NCI-H1092 treated with DMSO at 0.1 percent for 48 hours (cell line): Measurements from ENCODE around the gene MTMR3.

Source experiments
- DNase-seq: peaks from one replicate; lab custom pipeline; 2025; lab: John Stamatoyannopoulos, UW

Gene MTMR3

DNA sequence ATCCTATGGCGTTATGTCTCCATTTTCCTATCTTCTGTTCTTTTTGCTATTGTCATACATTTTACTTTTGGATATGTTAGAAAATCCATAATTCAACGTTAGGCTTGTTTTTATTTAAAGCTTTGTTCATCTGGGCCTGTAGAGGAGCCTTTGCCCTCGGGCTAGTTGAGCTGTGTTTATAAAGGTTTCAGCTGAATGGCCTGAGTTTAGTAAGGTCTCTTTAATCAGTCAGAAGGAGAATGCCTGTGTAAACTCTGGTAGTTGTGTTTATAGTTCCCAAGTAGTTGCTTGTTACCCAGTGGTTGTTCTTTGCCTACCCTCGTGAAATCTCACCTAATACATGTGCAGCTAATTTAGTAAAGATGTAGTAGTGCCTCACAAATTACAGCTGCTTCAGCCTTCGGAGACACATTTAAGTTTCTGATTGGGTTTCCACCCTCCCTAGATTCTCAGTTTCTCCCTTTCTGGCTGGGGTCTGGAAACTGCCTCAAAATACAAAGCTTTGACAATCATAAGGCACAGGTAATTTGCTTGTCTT is 33.1 kb downstream of the MTMR3 start:
- DNase-seq, result no peak

DNA sequence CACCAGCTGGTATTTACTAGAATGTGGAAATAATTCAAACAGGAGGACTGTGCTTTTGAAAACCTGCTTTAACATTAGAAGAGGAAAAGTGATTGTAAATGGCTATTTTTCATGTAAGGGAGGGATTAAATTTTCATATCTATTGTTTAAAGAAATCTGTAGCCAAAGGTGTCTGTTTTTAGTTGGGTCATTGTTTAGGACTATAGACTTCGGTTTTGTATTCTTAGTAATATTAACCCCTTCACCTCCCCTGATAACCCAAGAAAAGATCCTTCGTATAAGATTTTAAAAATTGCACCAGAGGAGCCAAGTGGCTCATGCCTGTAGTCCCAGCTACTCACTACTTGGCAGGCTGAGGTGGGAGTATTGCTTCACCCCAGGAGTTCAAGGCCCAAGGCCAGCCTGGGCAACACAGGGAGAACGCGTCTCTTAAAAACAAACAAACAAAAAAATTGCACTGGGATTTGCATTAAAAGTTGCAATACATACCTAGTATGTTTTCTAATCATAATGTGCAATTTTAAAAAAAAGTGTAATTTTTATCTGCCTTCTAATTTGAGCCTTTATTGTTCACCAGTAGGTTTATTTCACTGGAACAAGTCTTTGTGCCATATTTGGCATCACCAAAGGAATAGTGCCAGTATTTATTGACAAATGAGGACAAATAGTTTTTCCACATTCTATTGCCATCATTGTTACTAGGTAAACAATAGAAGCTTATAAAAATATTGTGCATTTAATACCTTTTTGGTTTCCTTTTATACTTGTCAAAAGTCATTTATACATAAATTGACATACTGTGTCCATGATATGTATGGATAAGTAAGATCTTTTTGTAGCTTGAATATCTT is 34.3 kb downstream of the MTMR3 start:
- DNase-seq, result no peak

DNA sequence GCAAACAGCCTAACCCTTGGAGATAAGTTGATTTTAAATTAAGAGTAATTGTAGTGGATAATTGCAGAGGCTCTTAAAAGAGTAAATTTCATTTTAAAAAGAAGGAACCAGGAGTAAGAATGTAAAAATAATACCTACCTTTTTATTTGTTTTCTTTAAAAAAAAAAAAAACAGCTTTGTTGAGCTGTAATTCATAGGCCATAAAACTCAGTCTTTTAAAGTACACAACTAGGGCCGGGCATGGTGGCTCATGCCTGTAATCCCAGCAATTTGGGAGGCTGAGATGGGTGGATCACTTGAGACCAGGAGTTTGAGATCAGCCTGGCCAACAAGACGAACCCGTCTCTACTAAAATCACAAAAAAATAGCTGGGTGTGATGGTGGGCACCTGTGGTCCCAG is 42.4 kb downstream of the MTMR3 start:
- no peak for DNase-seq

DNA sequence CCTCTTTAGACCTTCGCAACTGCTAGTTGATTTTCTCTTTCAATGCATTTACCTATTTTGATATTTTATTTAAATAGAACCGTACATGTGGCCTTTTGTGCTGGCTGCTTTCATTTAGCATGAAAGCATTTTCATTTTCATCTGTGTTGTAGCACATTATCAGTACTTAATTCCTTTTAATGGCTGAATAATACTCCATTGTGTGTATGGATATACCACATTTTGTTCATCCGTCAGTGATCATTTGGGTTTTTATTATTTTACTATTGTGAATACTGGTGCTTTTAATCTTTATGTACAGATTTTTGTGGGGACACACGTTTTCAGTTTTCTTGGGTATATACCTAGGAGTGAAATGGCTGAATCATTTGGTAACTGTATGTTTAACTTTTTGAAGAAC is 43.1 kb downstream of the MTMR3 start:
- DNase-seq, result no peak

DNA sequence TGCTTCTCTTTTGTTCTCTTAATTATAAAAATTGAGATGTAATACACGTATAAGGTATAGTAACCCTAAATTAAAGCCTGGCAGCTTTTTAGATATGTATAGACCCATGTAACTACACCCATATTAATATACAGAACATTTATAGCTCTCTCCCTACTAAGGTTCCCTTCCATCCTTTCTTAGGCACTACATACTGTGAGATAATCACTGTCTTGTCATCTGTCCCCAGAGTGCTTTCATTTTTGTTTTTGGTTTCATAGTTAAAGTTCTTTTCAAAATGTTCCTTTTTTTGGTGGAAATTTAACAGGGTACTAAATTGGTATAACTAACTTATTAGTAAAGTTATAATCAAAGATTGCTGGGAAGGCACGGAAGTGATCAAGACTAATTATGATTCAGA is 49.2 kb downstream of the MTMR3 start:
- DNase-seq, result no peak

DNA sequence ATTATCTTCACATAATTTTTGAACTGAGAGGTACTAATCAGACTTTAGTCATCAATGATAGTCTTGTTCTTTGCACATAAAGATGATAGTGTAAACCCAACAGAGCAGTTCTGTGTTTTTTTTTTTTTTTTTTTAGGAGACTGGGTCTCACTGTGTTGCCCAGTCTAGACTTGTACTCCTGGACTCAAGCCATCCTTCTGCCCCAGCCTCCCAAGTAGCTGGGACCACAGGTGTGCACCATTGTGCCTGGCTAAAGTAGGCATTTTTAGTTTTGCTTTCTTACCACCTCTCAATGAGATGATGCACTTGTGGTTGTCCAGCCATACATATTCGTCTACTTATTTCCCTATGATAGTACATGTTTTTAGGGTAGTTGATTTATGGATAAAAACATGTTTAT is 50.6 kb downstream of the MTMR3 start:
- DNase-seq, result no peak

DNA sequence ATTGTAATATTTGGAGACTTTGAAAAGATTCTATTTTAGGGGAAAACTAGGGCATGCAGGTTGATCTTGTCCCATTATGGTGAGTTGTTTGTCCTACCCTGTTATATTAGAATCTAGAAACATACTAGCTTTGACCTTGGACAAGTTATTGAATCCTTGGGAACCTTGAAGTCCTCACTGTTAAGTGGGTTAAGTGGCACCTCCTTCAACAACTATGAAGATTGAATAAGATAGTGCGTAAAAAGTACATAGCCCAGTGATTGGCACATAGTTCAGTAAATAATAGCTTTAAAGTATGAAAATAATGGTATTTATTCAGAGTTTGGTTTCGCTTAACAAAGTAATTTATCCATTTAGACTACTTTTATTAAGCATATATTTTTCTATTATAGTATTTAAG is 51.6 kb downstream of the MTMR3 start:
- DNase-seq, result no peak

DNA sequence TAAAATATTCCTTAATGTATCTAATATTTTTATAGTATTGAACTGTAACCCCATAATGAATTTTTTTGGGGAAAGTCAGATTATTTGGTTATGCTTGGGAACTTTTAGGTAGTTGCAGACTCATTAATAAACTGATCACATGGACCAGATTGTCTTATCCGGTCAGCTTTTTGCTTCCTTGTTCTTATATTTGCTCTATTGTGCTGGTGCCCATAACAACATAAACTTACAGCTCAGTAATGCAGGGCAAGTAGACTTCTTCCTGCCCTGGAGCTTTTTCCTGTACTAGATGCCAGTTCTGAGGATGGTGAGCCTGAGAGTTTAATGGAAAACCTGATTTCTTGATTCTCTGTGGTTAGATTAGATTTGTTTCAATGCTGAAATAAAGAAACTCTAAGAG is 53.2 kb downstream of the MTMR3 start:
- no peak for DNase-seq

DNA sequence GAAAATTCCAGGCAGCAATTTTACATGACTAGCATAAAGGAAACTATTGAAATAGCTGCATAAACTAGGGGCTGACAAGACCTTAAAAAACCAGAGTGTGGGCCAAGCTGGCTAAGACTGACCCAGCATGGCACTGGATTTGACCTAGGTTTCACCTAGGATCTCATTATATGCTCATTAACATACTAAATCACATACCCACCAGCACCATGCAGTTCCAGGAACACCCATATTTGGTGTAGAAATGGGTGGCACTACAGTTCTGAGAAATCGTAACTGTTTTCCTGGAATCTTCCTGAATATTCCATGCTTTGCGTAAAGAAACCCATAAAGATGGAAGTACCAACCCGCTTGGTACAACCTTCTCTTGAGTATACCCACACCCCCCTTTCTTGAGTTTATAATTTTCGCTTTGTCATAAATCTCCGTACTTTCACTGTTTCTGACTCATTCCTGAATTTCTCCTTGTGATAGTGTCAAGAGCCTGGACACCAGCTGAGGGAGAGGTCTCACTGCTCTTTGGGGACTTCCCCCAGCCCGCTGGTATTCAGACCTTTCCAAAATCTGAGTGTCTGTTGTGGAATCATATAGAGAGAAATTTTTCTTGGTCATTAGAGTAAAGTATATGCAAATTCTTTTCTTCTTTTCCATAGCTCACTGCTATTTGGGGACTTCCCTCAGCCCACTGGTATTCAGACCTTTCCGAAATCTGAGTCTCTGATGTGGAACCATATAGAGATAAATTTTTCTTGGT is 55.1 kb downstream of the MTMR3 start:
- no peak for DNase-seq

DNA sequence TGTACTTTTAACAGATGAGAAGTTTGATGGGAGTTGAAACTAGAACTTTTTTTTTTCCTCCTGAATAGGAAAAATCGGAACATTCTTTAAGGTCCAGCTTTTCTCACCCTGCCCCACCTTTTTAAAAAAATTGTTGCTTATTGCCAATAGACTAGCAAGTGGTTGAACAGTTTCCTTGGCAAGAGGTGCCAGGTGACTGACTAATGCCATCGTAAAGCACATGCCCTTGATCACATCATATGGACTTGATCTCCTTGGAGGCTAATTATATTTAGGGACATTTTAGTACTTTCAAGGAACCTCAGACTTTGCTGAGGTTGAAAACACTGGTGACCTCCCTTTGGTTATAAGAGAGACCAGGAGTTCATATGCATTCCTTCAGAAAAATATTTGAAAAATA is 57.6 kb downstream of the MTMR3 start:
- DNase-seq, result no peak

DNA sequence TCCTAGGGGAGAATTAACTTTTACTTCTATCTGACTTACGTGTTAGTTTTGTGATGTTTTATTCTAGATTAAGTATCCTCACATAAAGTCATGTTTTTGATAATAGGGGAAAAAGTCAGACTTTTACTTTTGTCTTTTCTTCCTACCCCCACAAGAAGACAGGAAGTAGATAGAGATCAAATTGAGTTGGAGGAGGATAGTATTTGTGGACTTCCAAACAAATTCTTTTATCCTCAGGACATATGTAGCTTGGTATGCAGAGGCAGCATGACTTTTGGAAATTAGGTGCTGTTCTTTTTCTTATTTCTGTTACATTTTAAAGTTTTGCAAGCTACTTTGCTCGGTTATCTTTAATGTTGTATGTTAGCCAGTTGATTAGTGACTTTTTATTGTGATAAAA is 61.4 kb downstream of the MTMR3 start:
- no peak for DNase-seq

DNA sequence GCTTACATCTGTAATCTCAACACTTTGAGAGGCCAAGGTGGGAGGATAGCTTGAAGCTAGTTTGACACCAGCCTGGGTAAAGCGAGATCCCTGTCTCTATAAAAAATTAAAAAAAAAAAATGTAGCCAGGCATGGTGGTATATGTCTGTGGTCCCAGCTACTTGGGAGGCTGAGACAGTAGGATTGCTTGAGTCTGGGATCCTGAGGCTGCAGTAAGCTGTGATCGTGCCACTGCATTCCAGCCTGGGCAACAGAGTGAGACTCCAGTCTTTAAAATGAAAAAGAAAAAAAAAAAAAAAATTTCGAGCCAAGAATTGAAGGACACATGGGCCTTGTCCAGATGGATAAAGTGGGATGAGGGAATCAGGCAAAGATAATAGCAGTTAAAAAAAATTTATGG is 62.5 kb downstream of the MTMR3 start:
- DNase-seq, result no peak

DNA sequence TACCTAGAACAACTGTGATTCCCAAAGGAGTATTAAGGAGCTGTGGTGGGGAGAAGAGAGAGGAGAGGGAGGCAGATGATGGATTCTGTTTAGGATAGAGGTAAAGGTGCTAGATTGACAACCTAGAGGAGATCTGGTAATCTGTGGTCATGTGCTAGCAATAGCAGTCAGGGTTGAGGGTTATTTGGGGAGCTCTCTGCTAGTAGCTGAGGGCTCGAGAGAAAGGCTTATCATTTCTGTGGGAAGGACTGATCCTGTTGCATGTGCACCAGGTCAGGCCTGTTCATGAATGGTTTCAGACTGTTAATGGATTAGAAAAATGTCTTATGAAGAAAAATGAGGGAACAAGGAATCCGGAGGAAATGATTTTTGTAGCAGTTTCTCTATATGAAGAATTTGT is 63.2 kb downstream of the MTMR3 start:
- DNase-seq, result no peak

DNA sequence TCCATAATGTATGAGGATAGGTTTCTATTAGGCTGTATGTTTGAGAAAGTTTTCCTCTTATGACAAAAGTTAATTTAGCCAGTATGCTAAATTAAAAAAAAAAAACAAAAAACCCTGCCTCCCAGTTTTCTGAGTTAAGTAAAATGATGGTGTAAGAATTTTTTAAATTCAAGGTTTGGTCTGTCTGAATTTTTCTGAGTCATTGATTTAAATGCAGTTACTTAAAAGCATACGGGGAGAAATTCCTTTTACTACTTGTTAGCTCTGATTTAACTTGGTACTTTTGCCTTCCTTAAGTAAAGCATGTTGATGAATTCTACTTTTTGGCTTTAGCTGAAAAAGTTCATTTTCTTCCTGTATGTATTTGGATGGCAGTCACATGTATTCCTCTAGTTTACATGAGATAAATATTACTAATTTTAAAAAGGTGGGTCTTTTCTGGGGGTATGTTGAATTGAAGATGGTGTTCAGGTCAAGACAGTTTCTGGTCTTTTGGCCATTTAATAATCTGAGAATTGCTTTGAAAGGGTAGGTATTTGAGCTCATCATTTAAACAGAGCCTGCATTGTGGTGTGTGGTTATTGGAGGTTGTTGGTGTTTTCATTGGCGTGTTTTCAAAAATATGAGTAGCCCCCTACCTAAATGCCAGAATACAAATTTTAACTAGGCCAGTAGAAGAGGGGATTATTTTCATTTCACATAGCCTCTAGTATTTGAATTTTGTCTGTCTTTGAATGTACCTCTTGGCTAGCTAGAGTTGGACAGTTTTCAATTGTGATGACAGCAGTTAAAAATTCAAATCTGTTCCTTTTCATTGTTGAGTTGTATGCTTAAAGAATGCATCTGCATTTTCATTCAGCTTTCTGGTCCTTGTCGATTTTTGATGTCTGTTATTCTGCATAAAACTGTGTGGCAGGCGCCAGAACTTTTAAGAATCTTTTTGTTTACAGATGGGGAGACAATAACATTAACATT is 64.7 kb downstream of the MTMR3 start:
- no peak for DNase-seq

DNA sequence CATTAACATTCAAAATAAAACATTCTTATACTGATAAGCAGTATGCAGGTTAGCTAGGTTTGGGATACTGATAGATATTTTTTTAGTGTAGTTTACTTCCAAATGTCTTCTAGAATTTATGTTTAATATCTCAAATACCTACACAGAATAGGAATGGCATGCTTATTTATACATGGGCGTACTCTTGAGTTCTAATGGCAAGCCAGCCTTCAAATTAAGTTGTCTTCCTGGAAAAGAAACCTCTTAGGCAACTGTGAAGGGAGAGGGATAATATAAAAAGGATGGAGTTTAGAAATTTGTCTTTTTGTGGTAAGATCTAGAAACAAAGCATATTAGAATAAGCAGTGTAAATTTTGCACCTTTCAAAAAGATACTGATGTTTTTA is 65.4 kb downstream of the MTMR3 start:
- no peak for DNase-seq

DNA sequence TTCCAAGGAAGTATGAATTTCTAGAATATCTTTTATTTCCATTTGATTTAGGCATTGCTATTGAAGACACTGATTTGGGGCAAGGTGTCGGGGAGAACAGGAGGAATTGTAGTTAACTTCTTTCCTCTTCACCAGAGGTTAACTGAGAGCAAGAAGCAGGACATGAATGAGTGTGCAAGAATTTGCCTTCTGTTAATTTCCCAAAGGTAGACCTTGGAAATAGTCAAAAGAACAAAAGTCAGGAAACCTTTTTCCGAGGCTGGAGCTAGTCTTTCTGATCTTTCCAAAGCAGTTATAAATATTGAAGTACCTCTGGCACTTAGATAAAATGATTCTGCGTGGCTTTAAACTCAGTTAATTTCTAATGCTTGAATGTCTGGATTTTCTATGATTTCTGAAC is 66.9 kb downstream of the MTMR3 start:
- DNase-seq, result no peak

DNA sequence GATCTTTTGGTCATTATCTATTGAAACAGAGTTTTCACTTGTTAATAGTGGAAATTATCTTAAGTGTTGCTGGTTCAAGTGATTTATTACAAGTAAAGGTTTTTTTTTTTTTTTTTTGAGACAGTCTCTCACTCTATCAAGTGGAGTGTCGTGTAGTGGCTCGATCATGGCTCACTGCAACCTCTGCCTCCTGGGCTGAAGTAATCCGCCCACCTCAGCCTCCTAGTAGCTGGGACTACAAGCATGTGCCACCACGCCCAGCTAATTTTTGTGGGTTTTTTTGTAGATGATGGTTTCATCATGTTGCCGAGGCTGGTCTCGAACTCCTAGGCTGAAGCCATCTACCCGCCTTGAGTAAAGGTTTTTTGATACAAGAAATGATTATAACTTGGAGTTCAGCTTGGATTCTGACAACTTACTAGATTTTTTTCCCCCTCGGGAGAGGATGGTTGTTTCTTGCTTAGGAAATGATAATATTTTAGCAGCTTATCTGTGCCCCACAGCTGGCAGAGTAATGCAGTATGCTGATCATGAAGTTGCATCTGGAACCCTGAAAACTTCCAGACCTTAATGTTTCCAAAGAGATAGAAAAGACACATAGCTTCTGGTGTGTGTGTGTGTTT is 68.9 kb downstream of the MTMR3 start:
- DNase-seq, result no peak

DNA sequence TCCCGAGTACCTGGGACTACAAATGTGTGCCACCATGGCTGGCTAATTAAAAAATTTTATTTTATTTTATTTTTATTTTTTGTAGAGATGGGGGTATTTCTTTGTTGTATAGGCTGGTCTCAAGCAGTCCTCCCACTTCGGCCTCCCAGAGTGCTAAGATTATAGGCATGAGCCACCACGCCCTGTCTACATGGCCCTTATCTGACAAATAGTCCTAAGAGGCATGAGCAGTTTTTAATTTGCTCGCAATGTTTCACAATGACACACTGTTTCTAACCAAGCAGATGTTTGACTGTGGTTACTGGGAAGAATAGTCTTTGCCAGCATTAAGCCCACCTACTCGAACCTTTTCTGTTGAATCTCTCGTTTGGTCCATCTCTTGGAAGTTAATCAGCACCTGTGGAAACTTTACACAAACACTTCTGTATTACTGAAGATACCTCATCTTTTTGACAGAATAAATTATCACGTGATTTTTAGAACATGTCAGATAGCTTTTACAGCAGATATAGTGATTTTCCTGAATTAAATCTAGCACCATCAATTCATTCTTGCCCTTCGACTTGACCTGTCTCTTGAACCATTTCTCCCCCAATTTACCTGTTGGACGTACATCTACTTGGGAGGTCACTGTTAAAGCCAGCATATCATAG is 71.4 kb downstream of the MTMR3 start:
- no peak for DNase-seq

DNA sequence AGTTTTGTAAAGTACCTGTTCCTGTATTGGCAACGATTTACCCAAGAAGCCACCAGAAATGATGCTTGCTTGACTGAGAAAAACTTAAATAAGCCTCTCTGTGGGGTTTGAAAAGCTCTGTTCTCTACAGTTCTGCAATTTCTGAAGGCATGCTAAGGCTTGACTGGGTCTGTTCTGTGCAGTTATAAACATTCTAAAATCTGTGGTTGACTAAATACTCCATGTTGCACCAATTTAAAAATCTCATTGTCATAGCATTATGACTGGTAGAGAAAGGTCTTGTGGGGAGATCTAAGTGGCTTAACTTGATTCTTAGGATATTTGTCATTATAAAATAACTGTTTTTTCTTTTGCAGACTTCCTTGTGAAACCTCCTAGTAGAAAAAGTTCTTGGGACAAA is 73.7 kb downstream of the MTMR3 start:
- no peak for DNase-seq

DNA sequence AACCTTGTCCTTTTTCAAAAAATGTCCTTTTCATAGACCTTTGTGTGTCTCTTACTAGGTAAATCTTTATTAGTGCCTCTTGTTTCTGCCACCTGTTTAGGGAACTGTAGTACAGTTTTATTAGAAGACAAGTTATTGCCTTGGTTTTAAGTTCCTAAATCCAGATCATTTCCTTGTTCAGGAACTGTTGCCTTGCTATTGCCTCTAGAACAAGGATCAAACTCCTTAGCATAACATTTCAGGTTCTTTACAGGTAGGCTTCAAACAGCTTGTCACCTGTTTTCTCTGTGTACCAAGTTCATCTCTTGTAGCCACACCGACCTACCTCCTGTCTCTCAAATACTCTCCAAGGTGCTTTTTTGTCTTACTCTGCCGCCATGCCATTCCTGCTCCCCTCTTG is 75.2 kb downstream of the MTMR3 start:
- no peak for DNase-seq

DNA sequence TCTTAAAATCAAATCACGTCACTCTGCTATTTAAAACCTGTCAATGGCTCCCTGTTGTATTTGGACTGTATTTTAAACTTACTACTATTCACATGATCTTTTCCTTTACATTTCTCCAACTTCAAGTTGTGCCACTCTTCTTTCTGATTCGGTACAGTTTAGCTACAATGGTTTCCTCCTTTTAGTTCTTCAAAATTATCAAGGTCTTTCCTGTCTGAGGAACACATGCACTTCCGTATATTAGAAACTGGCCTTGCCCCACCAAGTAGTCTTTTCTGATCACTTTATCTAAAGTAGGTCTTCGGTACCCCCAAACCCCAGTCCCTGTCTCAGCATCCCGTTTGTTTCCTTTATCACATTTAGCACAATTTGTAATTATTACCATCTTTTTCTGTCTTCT is 81.8 kb downstream of the MTMR3 start:
- no peak for DNase-seq
